ENCODE data around the gene ABCC2. TPM values are rescaled to one million over a fixed set of nuclear protein-coding genes. Genes with fewer than 3 reads are reported as not detected.
"Not testable (repeated sequence)": the region's sequence is repeated elsewhere in the genome, so short reads cannot be mapped to it uniquely, and the experiment has no call there.

Gene ABCC2
- total and polyA plus RNA-seq, 2 donors (not counting 1 experiment from before 2014, with no cell fraction given), result 0.17 to 0.66 TPM

GRCh38 chr10:99894613-99895012 lies 112.2 kb downstream of the ABCC2 start:
- no peaks in the 10 kb centered on the region for H3K9me3 ChIP-seq (ENCODE audit: control insufficient read depth, insufficient read depth, low read depth, low read length)
- H3K9ac ChIP-seq (ENCODE audit: insufficient read depth, low read length), result no peak overlapping the region
- TF ChIP-seq EZH2 (IDR thresholded peaks at IDR 0.05; ENCODE audit: low read length, missing control alignments) (no peak), CTCF (conservative IDR thresholded peaks at IDR 0.05 in 1 of 2, IDR thresholded peaks at IDR 0.05 in 1 of 2; ENCODE audit: low read depth in 1 of 2, low read length in 2 of 2) (no peak)
- no peaks in the 10 kb centered on the region for H3K79me2 ChIP-seq (ENCODE audit: control insufficient read depth, insufficient read depth, low read length)
- no peaks in the 10 kb centered on the region for H3K4me1 ChIP-seq (ENCODE audit: control insufficient read depth, extremely low read depth, insufficient read depth, low read length)
- H3K4me2 ChIP-seq (ENCODE audit: extremely low read depth, insufficient read depth, low read length), result no peak overlapping the region
- H3K36me3 ChIP-seq (ENCODE audit: control insufficient read depth, insufficient read depth, low read length), result peaks cover 15% of the 10 kb centered on the region
- no peak for DNase-seq (ENCODE audit: low read depth in 2 of 2)
- H4K20me1 ChIP-seq (ENCODE audit: control insufficient read depth, extremely low read depth, insufficient read depth, low read length), result no peaks in the 10 kb centered on the region
- H3K27me3 ChIP-seq (ENCODE audit: control insufficient read depth, insufficient read depth, low read length), result no peaks in the 10 kb centered on the region
- no peak overlapping the region for H2AFZ ChIP-seq (ENCODE audit: low read length)
- H3K27ac ChIP-seq (ENCODE audit: insufficient read depth, low read length), result no peak overlapping the region
- no peak overlapping the region for H3K4me3 ChIP-seq (replicated peaks in 1 of 4; ENCODE audit: control extremely low read depth in 1 of 4, insufficient read depth in 1 of 4, low read depth in 3 of 4, low read length in 4 of 4)

GRCh38 chr10:99895066-99895465 lies 112.6 kb downstream of the ABCC2 start:
- H3K4me2 ChIP-seq (ENCODE audit: extremely low read depth, insufficient read depth, low read length); H3K9me3 ChIP-seq (ENCODE audit: control insufficient read depth, insufficient read depth, low read depth, low read length); H4K20me1 ChIP-seq (ENCODE audit: control insufficient read depth, extremely low read depth, insufficient read depth, low read length); H2AFZ ChIP-seq (ENCODE audit: low read length); DNase-seq (ENCODE audit: low read depth in 2 of 2); H3K27me3 ChIP-seq (ENCODE audit: control insufficient read depth, insufficient read depth, low read length); H3K79me2 ChIP-seq (ENCODE audit: control insufficient read depth, insufficient read depth, low read length); H3K27ac ChIP-seq (ENCODE audit: insufficient read depth, low read length); H3K9ac ChIP-seq (ENCODE audit: insufficient read depth, low read length); H3K4me1 ChIP-seq (ENCODE audit: control insufficient read depth, extremely low read depth, insufficient read depth, low read length); H3K4me3 ChIP-seq (replicated peaks in 1 of 4; ENCODE audit: control extremely low read depth in 1 of 4, insufficient read depth in 1 of 4, low read depth in 3 of 4, low read length in 4 of 4): not testable (repeated sequence)
- peaks cover 18% of the 10 kb centered on the region for H3K36me3 ChIP-seq (ENCODE audit: control insufficient read depth, insufficient read depth, low read length)

- Histone ChIP-seq H2AFZ (ENCODE audit: low read length) (no peak overlapping the region), H3K79me2 (ENCODE audit: control insufficient read depth, insufficient read depth, low read length) (no peaks in the 10 kb centered on the region), H4K20me1 (ENCODE audit: control insufficient read depth, extremely low read depth, insufficient read depth, low read length) (no peaks in the 10 kb centered on the region), H3K9ac (ENCODE audit: insufficient read depth, low read length) (no peak overlapping the region), H3K36me3 (ENCODE audit: control insufficient read depth, insufficient read depth, low read length) (peaks cover 16% of the 10 kb centered on the region), H3K9me3 (ENCODE audit: control insufficient read depth, insufficient read depth, low read depth, low read length) (no peaks in the 10 kb centered on the region), H3K4me2 (ENCODE audit: extremely low read depth, insufficient read depth, low read length) (no peak overlapping the region), H3K27me3 (ENCODE audit: control insufficient read depth, insufficient read depth, low read length) (no peaks in the 10 kb centered on the region), H3K4me1 (ENCODE audit: control insufficient read depth, extremely low read depth, insufficient read depth, low read length) (no peaks in the 10 kb centered on the region), H3K4me3 (replicated peaks in 1 of 4; ENCODE audit: control extremely low read depth in 1 of 4, insufficient read depth in 1 of 4, low read depth in 3 of 4, low read length in 4 of 4) (no peak overlapping the region), H3K27ac (ENCODE audit: insufficient read depth, low read length) (no peak overlapping the region)
- TF ChIP-seq EZH2 (IDR thresholded peaks at IDR 0.05; ENCODE audit: low read length, missing control alignments), result no peak
- TF ChIP-seq CTCF (conservative IDR thresholded peaks at IDR 0.05 in 1 of 2, IDR thresholded peaks at IDR 0.05 in 1 of 2; ENCODE audit: low read depth in 1 of 2, low read length in 2 of 2), result no peak
- no peak for DNase-seq (ENCODE audit: low read depth in 2 of 2)
Measured at GRCh38 chr10:99895867-99896266, 113.4 kb downstream of the ABCC2 start.

Other genes starting within 250 kb of the ABCC2 start
- gene NKX2-3, start 249.7 kb upstream of the ABCC2 start, total RNA-seq, result not detected in 2 replicates
- gene NKX2-3, start 249.7 kb upstream of the ABCC2 start, polyA plus RNA-seq, result not detected in 2 replicates
- gene SLC25A28, start 162.2 kb upstream of the ABCC2 start, total RNA-seq, result 22.6 and 30.7 TPM in 2 replicates
- gene SLC25A28, start 162.2 kb upstream of the ABCC2 start, polyA plus RNA-seq, result 19.8 and 22.4 TPM in 2 replicates
- gene ENTPD7, start 123.1 kb upstream of the ABCC2 start, total RNA-seq, result 13.6 and 28.9 TPM in 2 replicates
- 12.1 and 17.3 TPM in 2 replicates for gene ENTPD7, start 123.1 kb upstream of the ABCC2 start, polyA plus RNA-seq
- 43.7 and 43.9 TPM in 2 replicates for gene COX15, start 50.5 kb upstream of the ABCC2 start, total RNA-seq
- 26.4 and 31.3 TPM in 2 replicates for gene COX15, start 50.5 kb upstream of the ABCC2 start, polyA plus RNA-seq
- 22.6 TPM in 2 replicates for gene CUTC, start 50.4 kb upstream of the ABCC2 start, total RNA-seq
- gene CUTC, start 50.4 kb upstream of the ABCC2 start, polyA plus RNA-seq, result 16.7 and 19.4 TPM in 2 replicates
- gene DNMBP, start 227.3 kb downstream of the ABCC2 start, total RNA-seq, result 5.9 and 12.9 TPM in 2 replicates
- gene DNMBP, start 227.3 kb downstream of the ABCC2 start, polyA plus RNA-seq, result 17.6 and 21.2 TPM in 2 replicates